GM12873 (cell line): ENCODE data around the gene PDHA1.

Experiments
- CTCF ChIP-seq: IDR thresholded peaks from 2 replicates; pipeline ENCODE4 v1.5.1; 2012; ENCODE audit warnings: low read depth, mild to moderate bottlenecking, moderate library complexity, low read length, control low read depth; ENCODE audit not compliant: insufficient read depth; ENCODE audit errors: missing control alignments

The PDHA1 gene

GRCh38 chrX:19389227-19389845 is 45.6 kb downstream of the PDHA1 start:
- no peak for TF ChIP-seq CTCF

- TF ChIP-seq CTCF, result no peak
These were observed 48.4 kb downstream of the PDHA1 start for GRCh38 chrX:19392078-19392477.

GRCh38 chrX:19392703-19393102 is 49.0 kb downstream of the PDHA1 start:
- TF ChIP-seq CTCF, result no peak

GRCh38 chrX:19403696-19404095 is 60.0 kb downstream of the PDHA1 start:
- TF ChIP-seq CTCF, result no peak

GRCh38 chrX:19410259-19410658 is 66.5 kb downstream of the PDHA1 start:
- no peak for TF ChIP-seq CTCF
